ENCODE results near the gene KHDC4.

DNA sequence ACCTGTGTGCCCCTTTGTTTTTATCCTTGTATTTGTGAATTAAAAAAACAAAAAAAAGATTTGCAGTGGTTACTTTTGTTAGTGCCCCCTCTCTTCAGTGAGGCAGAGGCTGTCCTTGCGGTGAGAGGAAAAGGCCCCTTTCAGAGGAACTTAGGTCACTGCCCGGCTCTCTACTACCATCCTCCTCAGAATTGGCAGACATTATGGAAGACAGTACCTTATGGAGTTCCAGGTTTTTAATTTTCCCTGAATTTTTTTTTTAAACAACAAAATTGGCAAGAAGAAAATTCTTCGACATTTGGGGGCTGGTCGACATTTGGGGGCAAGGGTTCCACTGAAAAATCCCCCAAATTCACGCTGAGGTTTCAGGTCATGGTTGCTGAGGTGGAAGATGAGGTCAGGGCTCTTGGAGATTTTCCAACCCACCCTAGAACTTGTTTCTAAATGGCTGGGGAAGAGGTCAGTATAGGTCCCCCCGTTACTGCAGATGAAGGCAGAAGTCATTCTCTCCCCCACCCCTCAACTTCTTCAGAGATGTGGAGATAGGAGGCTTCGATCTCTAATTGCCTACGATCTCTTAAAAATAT lies 12.5 kb upstream of the KHDC4 start:
- TF ChIP-seq, protein P1, sequence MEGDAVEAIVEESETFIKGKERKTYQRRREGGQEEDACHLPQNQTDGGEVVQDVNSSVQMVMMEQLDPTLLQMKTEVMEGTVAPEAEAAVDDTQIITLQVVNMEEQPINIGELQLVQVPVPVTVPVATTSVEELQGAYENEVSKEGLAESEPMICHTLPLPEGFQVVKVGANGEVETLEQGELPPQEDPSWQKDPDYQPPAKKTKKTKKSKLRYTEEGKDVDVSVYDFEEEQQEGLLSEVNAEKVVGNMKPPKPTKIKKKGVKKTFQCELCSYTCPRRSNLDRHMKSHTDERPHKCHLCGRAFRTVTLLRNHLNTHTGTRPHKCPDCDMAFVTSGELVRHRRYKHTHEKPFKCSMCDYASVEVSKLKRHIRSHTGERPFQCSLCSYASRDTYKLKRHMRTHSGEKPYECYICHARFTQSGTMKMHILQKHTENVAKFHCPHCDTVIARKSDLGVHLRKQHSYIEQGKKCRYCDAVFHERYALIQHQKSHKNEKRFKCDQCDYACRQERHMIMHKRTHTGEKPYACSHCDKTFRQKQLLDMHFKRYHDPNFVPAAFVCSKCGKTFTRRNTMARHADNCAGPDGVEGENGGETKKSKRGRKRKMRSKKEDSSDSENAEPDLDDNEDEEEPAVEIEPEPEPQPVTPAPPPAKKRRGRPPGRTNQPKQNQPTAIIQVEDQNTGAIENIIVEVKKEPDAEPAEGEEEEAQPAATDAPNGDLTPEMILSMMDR (IDR thresholded peaks at IDR 0.05 in 4 of 5, conservative IDR thresholded peaks at IDR 0.05 in 1 of 5), result no peak
- TF ChIP-seq POLR2A (IDR thresholded peaks at IDR 0.05), result no peak
